HepG2 (cell line): ENCODE results near the gene NT5DC1. TPM values are rescaled to one million over a fixed set of nuclear protein-coding genes. Genes with fewer than 3 reads are reported as not detected.
A peak's percentile ranks its signal among the peaks of the same experiment; 100 is the strongest.

Experiments used
- ATF6 ChIP-seq: sonication (generic); formaldehyde crosslinking; conservative IDR thresholded peaks from 2 replicates; pipeline ENCODE4 v1.4.0; 2020; ENCODE audit warnings: missing genetic modification reagents
- ATF7 ChIP-seq, 2 experiments: fragments of 450-650 bp in 1 of 2; sonication (generic) in 1 of 2; formaldehyde crosslinking in 1 of 2; IDR thresholded peaks; 2 replicates each; pipeline versions ENCODE4 v1.4.0 to v1.6.1; 2016 to 2020; ENCODE audit warnings: antibody characterized with exemption in 1 of 2, mild to moderate bottlenecking in 1 of 2, missing genetic modification reagents in 1 of 2
- IKZF4 ChIP-seq: sonication (generic); formaldehyde crosslinking; IDR thresholded peaks from 2 replicates; pipeline ENCODE4 v1.5.1; 2020; ENCODE audit warnings: borderline replicate concordance, mild to moderate bottlenecking, low read depth, missing genetic modification reagents; ENCODE audit errors: not compliant biosample characterization
- MTF1 ChIP-seq: sonication (generic); formaldehyde crosslinking; IDR thresholded peaks from 2 replicates; pipeline ENCODE4 v1.5.0; 2020; ENCODE audit warnings: missing genetic modification reagents
- NFYB ChIP-seq: sonication (generic); formaldehyde crosslinking; IDR thresholded peaks from 2 replicates; pipeline ENCODE4 v1.4.0; 2020; ENCODE audit warnings: missing genetic modification reagents
- SAP130 ChIP-seq: IDR thresholded peaks from 2 replicates; pipeline ENCODE4 v1.6.1; 2016; ENCODE audit warnings: low read depth
- SIN3B ChIP-seq: fragments of 150-350 bp; IDR thresholded peaks from 2 replicates; pipeline ENCODE4 v1.6.1; 2014; ENCODE audit warnings: low read length
- SIX4 ChIP-seq: sonication (generic); formaldehyde crosslinking; IDR thresholded peaks from 2 replicates; pipeline ENCODE4 v1.4.0; 2020; ENCODE audit warnings: missing genetic modification reagents
- TBX2 ChIP-seq: sonication (generic); formaldehyde crosslinking; IDR thresholded peaks from 2 replicates; pipeline ENCODE4 v1.5.0; 2020; ENCODE audit warnings: missing genetic modification reagents, mild to moderate bottlenecking, borderline replicate concordance
- YY1 ChIP-seq: IDR thresholded peaks from 2 replicates; pipeline ENCODE4 v1.6.1; 2011; ENCODE audit warnings: low read length, low read depth, moderate library complexity, mild to moderate bottlenecking; ENCODE audit not compliant: insufficient read depth, insufficient replicate concordance
- ZBTB26 ChIP-seq: IDR thresholded peaks from 2 replicates; pipeline ENCODE4 v1.6.1; 2016; ENCODE audit warnings: missing compliant biosample characterization, missing genetic modification reagents, borderline replicate concordance
- ZNF121 ChIP-seq: sonication (generic); formaldehyde crosslinking; IDR thresholded peaks from 2 replicates; pipeline ENCODE4 v1.5.0; 2020; ENCODE audit warnings: mild to moderate bottlenecking, missing genetic modification reagents
- ZNF20 ChIP-seq: sonication (generic); formaldehyde crosslinking; IDR thresholded peaks from 2 replicates; pipeline ENCODE4 v1.4.0; 2020; ENCODE audit warnings: mild to moderate bottlenecking, moderate library complexity, missing genetic modification reagents
- ZNF24 ChIP-seq: fragments of 450-650 bp; IDR thresholded peaks from 2 replicates; pipeline ENCODE4 v1.6.1; 2017; ENCODE audit warnings: antibody characterized with exemption, mild to moderate bottlenecking
- ZNF263 ChIP-seq: sonication (generic); formaldehyde crosslinking; IDR thresholded peaks from 2 replicates; pipeline ENCODE4 v1.4.0; 2020; ENCODE audit warnings: missing genetic modification reagents
- ZNF550 ChIP-seq: sonication (generic); formaldehyde crosslinking; IDR thresholded peaks from 2 replicates; pipeline ENCODE4 v1.4.0; 2020; ENCODE audit warnings: mild to moderate bottlenecking, missing genetic modification reagents, borderline replicate concordance
- ZNF615 ChIP-seq: sonication (generic); formaldehyde crosslinking; IDR thresholded peaks from 2 replicates; pipeline ENCODE4 v1.5.0; 2020; ENCODE audit warnings: mild to moderate bottlenecking, missing genetic modification reagents, borderline replicate concordance
- ZSCAN29 ChIP-seq: sonication (generic); formaldehyde crosslinking; conservative IDR thresholded peaks from 2 replicates; pipeline ENCODE4 v1.4.0; 2020; ENCODE audit warnings: mild to moderate bottlenecking, missing genetic modification reagents
- polyA plus RNA-seq, 8 experiments: library from polyadenylated mRNA; depleted of rRNA in 3 of 8; stranded (reverse) in 7 of 8; unstranded in 1 of 8; fragments of >200 nt; fragmentation: Illumina TruSeq in 4 of 8; extraction: Trizol in 4 of 8; gene quantifications; 2 replicates each; pipeline versions ENCODE4 v1.2.1 to v1.2.3, GENCODE V29; 2011 to 2016; ENCODE audit warnings: low read depth in 4 of 8, missing spikeins in 1 of 8, mixed read lengths in 1 of 8; ENCODE audit not compliant: insufficient read depth in 1 of 8
- total RNA-seq, 5 experiments: library from RNA; depleted of rRNA; stranded (reverse); fragments of >200 nt; fragmentation: Illumina TruSeq; extraction: Trizol; gene quantifications; 2 replicates each; pipeline ENCODE4 v1.2.3, GENCODE V29; 2016; ENCODE audit warnings: low read depth in 1 of 5
- TF ChIP-seq, protein P1 (sequence below): sonication (generic); formaldehyde crosslinking; IDR thresholded peaks from 2 replicates; pipeline ENCODE4 v1.8.0; 2022; ENCODE audit warnings: mild to moderate bottlenecking, missing genetic modification reagents, moderate library complexity
- TF ChIP-seq, protein P2 (sequence below): sonication (generic); formaldehyde crosslinking; IDR thresholded peaks from 2 replicates; pipeline ENCODE4 v1.8.0; 2023; ENCODE audit warnings: mild to moderate bottlenecking, missing genetic modification reagents
- TF ChIP-seq, protein P3 (sequence below): IDR thresholded peaks from 2 replicates; pipeline ENCODE4 v1.6.1; 2012; ENCODE audit warnings: inconsistent platforms
- TF ChIP-seq, protein P4 (sequence below): sonication (generic); formaldehyde crosslinking; IDR thresholded peaks from 2 replicates; pipeline ENCODE4 v1.4.0; 2020; ENCODE audit warnings: low read depth, mild to moderate bottlenecking, missing genetic modification reagents

Gene NT5DC1
- total and polyA plus RNA-seq, 2 of the 13 experiments (the other 11 are each of a cell fraction or from before 2014, with no cell fraction given): 27.0 to 56.1 TPM

DNA sequence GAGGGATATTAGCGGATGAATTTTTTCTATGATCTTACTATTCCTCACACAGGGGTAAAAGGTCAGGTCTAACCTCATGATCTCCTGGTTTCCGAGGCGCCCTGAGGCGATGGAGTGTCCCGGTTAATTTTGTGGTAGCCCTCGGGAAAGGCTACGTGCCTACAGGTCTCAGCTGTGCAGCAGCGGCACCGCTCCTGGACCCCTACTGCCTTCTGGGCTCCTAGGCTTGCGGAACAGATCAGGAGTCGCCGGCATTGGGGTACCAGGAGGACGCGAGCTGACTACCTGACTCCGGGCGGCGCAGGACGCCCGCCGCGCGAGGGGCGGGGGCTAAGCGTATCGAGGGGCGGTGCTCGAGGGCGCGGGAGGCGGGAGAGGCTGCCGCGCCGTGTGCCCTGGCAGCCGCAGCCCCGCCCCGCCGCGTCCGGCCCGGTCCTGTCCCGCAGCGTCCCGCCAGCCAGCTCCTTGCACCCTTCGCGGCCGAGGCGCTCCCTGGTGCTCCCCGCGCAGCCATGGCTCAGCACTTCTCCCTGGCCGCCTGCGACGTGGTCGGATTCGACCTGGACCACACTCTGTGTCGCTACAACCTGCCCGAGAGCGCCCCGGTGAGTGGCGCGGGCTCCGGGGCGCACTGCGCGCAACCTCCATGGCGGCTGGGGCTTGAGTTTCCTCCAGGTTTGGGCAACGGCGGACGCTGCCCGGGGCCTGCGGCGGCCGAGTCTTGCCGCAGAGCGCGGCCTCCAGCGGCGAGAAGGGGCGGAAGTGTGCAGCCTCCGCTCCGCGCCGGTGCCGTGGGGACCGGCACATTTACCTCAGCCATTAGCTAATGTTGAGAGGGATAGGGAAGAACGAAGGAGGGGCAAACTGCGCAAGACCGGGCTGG lies at the start of gene NT5DC1 (continued):
- TF ChIP-seq ATF6 (CRISPR knock-in tag): 0 out of 2 replicates have a peak, but pooled peaks have one; percentile 35
- no peak for TF ChIP-seq SIN3B
- peak; percentile 99 for TF ChIP-seq ZNF263
- TF ChIP-seq ZNF24: no peak
- TF ChIP-seq ZNF121: peak; percentile 69
- TF ChIP-seq, protein P1, sequence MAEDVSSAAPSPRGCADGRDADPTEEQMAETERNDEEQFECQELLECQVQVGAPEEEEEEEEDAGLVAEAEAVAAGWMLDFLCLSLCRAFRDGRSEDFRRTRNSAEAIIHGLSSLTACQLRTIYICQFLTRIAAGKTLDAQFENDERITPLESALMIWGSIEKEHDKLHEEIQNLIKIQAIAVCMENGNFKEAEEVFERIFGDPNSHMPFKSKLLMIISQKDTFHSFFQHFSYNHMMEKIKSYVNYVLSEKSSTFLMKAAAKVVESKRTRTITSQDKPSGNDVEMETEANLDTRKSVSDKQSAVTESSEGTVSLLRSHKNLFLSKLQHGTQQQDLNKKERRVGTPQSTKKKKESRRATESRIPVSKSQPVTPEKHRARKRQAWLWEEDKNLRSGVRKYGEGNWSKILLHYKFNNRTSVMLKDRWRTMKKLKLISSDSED (CRISPR knock-in tag): peak; percentile 95; the same call in 1 of the 2 replicates
- TF ChIP-seq SIX4: peak; percentile 27; the same call in 1 of the 2 replicates
- TF ChIP-seq, protein P2, sequence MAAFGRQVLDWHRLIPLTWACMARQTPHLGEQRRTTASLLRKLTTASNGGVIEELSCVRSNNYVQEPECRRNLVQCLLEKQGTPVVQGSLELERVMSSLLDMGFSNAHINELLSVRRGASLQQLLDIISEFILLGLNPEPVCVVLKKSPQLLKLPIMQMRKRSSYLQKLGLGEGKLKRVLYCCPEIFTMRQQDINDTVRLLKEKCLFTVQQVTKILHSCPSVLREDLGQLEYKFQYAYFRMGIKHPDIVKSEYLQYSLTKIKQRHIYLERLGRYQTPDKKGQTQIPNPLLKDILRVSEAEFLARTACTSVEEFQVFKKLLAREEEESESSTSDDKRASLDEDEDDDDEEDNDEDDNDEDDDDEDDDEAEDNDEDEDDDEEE (CRISPR knock-in tag): peak; percentile 98
- peak; percentile 82; the same call in 1 of the 2 replicates for TF ChIP-seq ZSCAN29 (CRISPR knock-in tag)
- no peak for TF ChIP-seq ATF7 (IDR thresholded peaks at IDR 0.05)
- TF ChIP-seq ATF7 (CRISPR knock-in tag; IDR thresholded peaks at IDR 0.05): no peak
- peak; percentile 90 for TF ChIP-seq SAP130 (CRISPR knock-in tag)
- TF ChIP-seq ZNF615: no peak; the same call in 1 of the 2 replicates
- TF ChIP-seq ZNF20 (CRISPR knock-in tag): peak; percentile 79; the same call in 1 of the 2 replicates
- peak; percentile 17; the same call in 1 of the 2 replicates for TF ChIP-seq ZBTB26 (CRISPR knock-in tag)
- peak; percentile 94 for TF ChIP-seq TBX2 (CRISPR knock-in tag)
- peak; percentile 86 for TF ChIP-seq YY1
- TF ChIP-seq IKZF4: peak; percentile 91
- 0 out of 2 replicates have a peak, but pooled peaks have one; percentile 3 for TF ChIP-seq NFYB (CRISPR knock-in tag)
- no peak for TF ChIP-seq ZNF550
- TF ChIP-seq MTF1 (CRISPR knock-in tag): peak; percentile 27; the same call in 1 of the 2 replicates
- TF ChIP-seq, protein P3, sequence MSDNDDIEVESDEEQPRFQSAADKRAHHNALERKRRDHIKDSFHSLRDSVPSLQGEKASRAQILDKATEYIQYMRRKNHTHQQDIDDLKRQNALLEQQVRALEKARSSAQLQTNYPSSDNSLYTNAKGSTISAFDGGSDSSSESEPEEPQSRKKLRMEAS: peak; percentile 94
- TF ChIP-seq, protein P4, sequence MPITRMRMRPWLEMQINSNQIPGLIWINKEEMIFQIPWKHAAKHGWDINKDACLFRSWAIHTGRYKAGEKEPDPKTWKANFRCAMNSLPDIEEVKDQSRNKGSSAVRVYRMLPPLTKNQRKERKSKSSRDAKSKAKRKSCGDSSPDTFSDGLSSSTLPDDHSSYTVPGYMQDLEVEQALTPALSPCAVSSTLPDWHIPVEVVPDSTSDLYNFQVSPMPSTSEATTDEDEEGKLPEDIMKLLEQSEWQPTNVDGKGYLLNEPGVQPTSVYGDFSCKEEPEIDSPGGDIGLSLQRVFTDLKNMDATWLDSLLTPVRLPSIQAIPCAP: no peak
